Transverse colon (tissue), 4 donors: Measurements from ENCODE around the gene HDAC9.

Source experiments
- CTCF ChIP-seq, 5 experiments: fragments of 200-600 bp in 3 of 5; fragments of 450-650 bp in 2 of 5; sonication (generic) in 3 of 5; IDR thresholded peaks; 1 replicate in 2 of 5; 2 replicates in 3 of 5; pipeline ENCODE4 v1.5.1; 2016 to 2017; ENCODE audit warnings: antibody characterized with exemption in 5 of 5, inconsistent platforms in 3 of 5, mild to moderate bottlenecking in 2 of 5, moderate library complexity in 1 of 5
- EP300 ChIP-seq: sonication (generic); formaldehyde crosslinking; IDR thresholded peaks from one replicate; pipeline ENCODE4 v1.6.1; 2017; ENCODE audit warnings: antibody characterized with exemption, low read depth
- POLR2A ChIP-seq: fragments of 450-650 bp; IDR thresholded peaks from one replicate; pipeline ENCODE4 v1.6.1; 2016; ENCODE audit warnings: antibody characterized with exemption, mild to moderate bottlenecking, moderate library complexity
- POLR2AphosphoS5 ChIP-seq, 3 donors: sonication (generic); formaldehyde crosslinking; IDR thresholded peaks; one replicate each; pipeline ENCODE4 v1.6.1; 2016; ENCODE audit warnings: antibody characterized with exemption in 3 of 3

- no peak for TF ChIP-seq CTCF (IDR thresholded peaks at IDR 0.05)
- no peak for TF ChIP-seq POLR2AphosphoS5 (IDR thresholded peaks at IDR 0.05)
- TF ChIP-seq POLR2A, result no peak
- no peak for TF ChIP-seq EP300
These were observed 80.3 kb downstream of the HDAC9 start for GRCh38 chr7:18575622-18576572.
